GM19240 (cell line): ENCODE measurements around the gene TTC9.

Experiments used
- DNase-seq: peaks from one replicate; pipeline ENCODE4 v3.0.0; 2011; ENCODE audit warnings: low spot score; ENCODE audit not compliant: insufficient read length

Gene TTC9

GRCh38 chr14:70641548-70642302 is at the start of gene TTC9:
TSS of gene TTC9 (plus strand) at chr14:70641916. CDS start at chr14:70642130, 214 bp downstream.
- no peak for DNase-seq

DNA sequence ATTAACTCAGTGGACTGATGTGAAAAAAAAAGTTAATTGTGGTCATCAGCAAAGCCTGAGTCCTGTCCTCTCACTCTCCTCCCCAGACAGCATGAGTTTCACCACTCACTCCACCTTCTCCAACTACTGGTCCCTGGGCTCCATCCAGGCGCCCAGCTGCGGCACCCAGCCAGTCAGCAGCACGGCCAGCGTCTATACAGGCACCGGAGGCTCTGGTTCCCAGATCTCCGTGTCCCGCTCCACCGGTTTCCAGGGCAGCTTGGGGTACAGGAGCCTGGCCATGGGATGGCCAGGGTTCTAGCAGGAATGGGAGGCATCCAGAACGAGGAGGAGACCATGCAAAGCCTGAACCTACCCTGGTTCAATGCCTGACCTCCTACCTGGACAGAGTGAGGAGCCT is 47.3 kb upstream of the TTC9 start:
- DNase-seq: no peak

GRCh38 chr14:70595443-70596185 is 46.1 kb upstream of the TTC9 start:
- no peak for DNase-seq

- DNase-seq: no peak
Observed at GRCh38 chr14:70597731-70598130, 44.0 kb upstream of the TTC9 start.

DNA sequence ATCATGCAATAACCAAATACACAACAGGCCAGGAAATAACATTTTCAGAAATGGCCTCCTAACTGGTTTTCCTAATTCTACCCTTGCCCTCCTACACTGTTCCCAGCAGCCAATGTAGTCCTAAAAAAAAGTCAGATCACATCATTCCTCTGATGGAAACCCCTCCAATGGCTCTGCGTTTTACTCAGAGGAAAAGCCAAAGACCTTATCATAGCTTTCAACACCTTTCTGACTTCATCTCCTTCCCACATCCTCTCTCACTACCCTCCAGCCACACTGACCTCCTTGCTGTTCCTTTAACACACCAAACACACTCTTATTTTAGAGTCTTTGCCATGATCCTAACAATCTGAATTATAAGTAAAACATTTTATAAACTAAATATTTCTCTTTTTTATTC is 42.4 kb upstream of the TTC9 start:
- DNase-seq: no peak

- peak; percentile 88 for DNase-seq
Observed at GRCh38 chr14:70600382-70601157, 41.1 kb upstream of the TTC9 start, which contains the start of gene MED6. TSS of gene MED6 (minus strand) at chr14:70600655. CDS start at chr14:70600637, 18 bp downstream.

- no peak for DNase-seq
Observed at GRCh38 chr14:70601162-70601561, 40.6 kb upstream of the TTC9 start.

- DNase-seq: no peak
Observed at GRCh38 chr14:70602254-70602653, 39.5 kb upstream of the TTC9 start.

- DNase-seq: no peak
Observed at GRCh38 chr14:70611216-70611615, 30.5 kb upstream of the TTC9 start.

- DNase-seq: no peak
Observed at GRCh38 chr14:70616646-70617045, 25.1 kb upstream of the TTC9 start.

- no peak for DNase-seq
Observed at GRCh38 chr14:70618314-70618713, 23.4 kb upstream of the TTC9 start.

- no peak for DNase-seq
Observed at GRCh38 chr14:70619708-70620107, 22.0 kb upstream of the TTC9 start.

DNA sequence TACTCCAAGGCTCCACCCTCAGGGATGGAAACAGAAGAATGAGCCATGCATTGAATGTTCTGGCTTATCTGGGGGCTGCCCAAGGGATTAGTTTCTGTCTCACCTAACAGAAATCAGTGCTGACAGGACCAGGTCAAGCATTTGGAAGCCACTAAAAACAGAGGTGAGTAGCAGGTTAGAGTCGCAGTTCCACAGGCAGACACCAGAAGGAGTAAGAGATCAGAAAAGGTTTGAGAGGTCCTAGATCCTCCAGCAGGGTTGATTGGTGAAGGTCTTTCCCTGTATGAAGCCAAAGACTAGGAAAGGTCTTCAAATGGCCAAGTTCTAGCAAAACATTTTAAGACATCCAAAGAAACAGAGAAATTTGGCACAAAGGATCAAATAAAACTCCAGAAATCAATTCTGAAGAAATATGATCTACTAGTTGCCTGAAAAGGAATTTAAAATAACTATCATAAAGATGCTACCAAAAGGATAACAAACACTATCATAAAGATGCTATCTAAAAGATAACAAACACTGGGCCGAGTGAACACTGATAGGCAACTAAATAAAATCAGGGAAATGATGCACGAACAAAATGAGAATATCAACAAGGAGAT is 19.5 kb upstream of the TTC9 start:
- DNase-seq: peak; percentile 51

- no peak for DNase-seq
Observed at GRCh38 chr14:70624972-70625371, 16.7 kb upstream of the TTC9 start.

DNA sequence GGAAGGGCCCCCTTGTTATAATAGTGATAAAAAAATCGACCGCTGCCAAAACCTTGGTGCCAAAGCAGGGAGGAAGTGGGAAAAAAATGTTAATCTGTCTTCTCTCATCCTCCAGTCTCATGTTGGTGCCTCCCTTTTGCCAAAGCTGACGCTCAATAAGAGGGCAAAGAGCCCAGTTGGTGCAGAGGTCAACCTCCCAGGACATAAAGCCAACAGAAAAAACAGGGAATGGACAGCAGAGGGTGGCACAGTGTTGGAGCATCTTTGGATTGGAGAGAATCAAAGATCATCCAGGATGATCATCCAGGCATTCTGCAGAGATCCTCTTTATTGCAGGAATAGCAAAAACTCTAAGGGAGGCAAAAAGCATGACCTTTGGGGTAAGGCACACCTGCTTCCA is 9.8 kb upstream of the TTC9 start:
- DNase-seq: no peak

GRCh38 chr14:70635971-70636595 is 5.6 kb upstream of the TTC9 start:
- DNase-seq: no peak

GRCh38 chr14:70638416-70638815 is 3.3 kb upstream of the TTC9 start:
- no peak for DNase-seq

- DNase-seq: peak; percentile 59
Observed at GRCh38 chr14:70640938-70641547, 673 bp upstream of the TTC9 start.

- peak; percentile 36 for DNase-seq
Observed at GRCh38 chr14:70642303-70643235, 853 bp downstream of the TTC9 start.

- DNase-seq: no peak
Observed at GRCh38 chr14:70643967-70644366, 2.3 kb downstream of the TTC9 start.
